HG03460 (cell line): ENCODE results near the gene DMRT1.

Source experiments
- ATAC-seq: cut with Tn5 transposase; IDR thresholded peaks from one replicate; pipeline ENCODE4 v1.9.1; 2021; ENCODE audit not compliant: unreplicated experiment

The DMRT1 gene

DNA sequence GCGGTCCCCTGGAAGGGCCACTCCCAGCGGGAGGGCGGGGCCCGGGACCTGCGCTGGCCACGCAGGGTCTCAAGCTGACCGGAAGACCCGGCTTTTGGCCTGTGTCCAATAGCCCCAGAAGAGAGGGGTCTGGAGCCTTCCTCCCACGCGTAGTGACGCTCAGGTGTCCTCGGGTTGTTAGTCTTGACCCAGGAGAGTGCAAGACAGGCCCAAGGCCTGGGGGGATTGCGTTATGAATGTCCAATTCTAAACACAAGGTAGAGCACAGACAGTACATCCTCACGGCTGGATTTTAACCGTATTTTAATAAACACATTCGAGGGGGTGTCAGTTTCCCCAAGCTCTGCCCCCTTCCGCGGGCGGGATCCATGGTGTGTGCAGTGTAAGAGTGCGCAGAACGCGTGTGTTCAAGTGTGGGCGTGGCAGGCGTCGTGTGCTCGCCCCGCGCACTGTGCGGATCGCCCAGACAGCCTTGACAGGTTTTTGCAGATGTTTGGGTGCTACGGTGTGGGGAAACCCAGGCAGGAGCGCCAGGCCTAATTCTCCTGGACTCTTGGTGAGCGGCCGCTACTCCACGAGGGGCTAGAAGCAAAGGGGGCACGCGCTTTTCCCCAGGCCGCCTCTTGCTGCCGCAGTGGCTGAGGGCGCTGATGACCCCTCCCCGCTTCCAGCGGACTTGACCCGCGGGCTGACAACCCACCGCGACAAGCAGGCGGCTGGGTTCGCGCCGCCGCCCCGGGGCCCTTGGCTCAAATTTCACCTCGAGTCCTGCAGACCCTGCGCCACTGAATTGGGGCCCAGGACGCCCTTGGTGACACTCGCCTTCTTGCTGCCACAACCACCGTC, 128.9 kb downstream of the DMRT1 start:
- ATAC-seq = no peak

DNA sequence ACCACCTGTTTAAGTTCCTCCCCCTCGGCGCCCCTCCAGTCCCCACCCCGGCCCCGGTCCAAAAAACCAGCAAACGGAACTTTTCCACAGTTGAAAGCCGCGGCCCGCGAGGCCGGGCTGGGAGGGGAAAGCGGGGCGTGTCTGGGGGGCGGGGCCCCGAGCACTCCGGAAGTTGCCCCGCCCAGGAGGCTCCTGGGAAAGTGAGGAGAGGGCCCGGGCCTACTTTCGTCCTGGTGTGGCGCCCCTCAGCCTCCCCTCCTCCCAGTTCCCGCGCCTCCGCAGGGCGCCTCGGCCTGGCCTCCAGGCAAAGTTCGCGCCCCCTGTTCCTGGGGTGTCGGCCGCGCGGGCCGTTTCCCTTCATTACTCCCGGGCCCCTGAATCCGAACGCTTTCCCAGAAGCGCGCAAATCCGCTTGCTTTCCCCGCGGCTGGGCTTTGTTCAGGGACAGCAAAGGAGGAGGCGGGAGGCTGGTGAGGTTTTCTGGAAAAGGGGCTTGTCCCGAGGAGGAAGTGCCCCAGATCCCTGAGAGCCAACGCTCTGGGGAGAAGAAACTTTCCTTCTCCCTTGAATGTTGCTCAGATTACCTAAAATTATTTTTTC, 130.5 kb downstream of the DMRT1 start:
- ATAC-seq = no peak

DNA sequence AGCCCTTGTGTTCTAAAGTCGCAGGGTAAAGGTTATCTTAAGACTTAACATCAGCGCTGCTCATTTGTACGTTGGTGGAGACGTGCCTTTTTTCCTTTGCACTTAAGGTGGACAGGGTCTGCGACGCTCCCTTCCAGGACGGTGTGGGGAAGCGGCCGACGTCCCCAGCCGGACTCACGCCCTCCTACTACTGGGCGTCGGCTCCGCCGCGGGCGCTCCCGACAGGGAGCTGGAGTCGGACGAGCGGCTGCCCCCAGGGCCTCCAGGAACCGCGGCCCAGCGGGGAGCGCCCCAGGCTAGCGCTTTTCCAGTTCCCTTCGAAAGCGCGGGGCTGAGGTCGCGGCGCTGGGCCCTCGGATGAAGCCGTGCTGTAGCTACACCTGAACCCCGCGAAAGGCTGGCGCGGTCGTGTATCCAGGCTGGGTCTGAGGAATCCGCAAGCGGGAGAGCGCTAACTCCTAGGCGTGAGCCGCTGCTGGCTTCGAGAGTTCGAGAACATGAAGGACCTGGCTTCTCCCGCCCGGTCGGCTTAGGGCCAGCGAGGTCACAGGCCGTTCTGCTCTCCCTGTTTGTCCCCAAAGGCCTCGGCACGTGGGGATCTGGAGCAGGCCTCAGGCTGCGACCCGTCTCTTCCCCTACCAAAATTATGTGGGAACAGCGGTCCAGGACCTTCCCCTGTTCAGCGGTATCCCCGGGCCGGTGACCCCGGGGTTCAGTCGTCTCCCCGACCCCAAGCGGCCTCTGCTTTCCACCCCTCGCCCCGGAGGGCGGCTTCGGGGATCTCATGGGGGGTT, 131.2 kb downstream of the DMRT1 start:
- no peak for ATAC-seq

DNA sequence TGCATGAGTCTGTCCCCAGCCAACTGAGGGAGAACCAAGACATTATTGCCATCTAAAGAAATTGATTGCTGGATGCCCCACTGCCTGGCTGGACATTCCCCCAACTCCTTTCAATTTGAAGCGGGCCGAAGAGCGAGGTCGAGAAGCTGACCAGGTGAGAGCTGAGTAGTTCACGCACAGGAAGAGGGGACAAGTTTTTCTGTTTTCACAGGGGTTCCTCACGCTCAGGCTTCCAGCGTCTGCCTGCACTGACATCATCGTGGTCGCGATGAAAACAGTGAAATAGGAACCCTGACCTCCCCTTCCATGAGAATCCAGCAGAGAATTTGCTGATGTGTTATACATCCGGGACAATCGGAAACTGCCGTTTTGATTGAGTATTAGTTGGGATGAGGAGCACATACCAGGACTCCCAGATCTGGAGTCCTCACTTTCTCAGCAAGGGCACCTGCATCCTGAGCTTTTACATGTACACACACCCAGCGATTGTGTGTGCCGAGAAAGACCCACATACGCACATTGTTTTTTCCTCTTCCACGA, 131.9 kb downstream of the DMRT1 start:
- no peak for ATAC-seq

DNA sequence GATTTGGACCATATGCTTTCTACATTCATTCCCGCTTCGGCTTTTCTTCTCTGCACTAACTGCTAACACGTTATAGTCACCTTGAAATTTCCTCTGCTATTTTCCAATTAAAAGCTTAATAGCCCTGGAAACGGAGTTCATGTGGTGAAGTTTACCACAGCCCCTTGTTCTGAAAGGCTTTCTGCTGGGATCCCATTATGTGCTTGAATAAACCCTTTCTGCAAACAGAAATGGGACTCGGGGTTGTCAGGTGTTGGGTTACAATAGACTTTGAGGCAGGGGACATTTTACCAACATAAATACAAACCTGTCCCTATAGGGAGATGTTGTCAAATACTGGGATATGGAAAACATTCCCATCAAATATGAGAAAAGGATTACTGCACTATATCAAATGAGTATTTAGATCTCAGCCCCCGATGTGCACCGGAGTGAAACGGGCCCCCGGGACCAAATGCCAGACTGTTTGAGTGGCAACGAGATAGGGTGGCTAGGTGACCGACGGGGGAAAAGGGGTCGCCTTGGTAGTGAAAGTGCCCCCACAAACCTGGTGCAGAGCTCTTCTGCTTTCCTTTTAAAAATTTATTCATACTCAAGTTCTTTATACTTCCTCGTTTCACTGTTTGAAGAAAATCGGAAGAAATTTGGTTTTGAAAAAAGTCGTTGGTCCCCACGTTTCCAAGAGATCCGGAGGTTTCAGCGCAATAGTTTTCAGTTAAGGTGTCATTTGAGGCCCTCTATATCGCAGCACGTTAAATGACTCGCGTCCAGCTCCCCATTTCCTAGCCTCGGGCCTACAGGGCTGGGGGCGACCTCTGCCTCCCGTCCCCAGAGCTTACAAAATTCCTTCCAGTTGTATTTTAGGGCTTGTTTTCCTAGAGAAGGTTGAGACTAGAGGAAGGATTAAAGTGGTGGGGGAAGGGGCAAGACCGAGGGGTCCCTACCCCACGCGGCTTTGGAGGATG, 132.8 kb downstream of the DMRT1 start:
- ATAC-seq = no peak

DNA sequence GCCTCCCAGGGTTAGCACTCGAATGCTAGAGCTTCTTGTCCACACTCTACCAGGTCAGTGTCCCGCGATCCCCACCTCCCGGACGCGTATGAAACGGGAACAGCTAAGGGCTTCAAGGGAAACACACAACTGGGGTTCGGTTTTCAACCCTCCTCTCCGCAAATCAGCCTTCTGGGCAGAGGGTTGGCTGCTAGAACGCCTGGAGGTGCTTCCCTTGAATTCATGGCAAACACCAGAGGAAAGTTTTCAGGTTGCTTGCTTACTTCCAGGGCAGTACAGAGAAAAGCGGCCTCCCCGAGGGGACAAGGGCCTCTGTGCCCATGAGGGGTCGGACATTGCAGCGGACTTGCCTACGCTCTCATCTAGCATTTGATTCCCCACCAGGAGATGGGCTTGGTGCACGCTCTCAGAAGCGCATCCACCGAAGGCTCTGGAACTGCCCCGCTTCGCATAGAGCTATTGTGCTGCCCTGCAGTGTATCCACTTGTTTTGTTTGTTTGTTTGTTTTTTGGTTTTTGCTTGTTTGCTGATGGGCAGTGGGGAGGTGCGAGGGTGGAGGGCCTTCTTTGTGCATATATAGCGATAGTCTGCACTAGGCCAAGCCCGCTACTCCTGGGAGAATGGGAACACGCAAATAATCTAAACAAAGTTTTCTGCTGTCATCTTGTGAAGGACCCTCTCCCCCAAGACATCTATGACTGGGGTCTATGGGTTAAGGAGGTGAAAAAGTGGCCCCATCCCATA, 133.7 kb downstream of the DMRT1 start:
- no peak for ATAC-seq

DNA sequence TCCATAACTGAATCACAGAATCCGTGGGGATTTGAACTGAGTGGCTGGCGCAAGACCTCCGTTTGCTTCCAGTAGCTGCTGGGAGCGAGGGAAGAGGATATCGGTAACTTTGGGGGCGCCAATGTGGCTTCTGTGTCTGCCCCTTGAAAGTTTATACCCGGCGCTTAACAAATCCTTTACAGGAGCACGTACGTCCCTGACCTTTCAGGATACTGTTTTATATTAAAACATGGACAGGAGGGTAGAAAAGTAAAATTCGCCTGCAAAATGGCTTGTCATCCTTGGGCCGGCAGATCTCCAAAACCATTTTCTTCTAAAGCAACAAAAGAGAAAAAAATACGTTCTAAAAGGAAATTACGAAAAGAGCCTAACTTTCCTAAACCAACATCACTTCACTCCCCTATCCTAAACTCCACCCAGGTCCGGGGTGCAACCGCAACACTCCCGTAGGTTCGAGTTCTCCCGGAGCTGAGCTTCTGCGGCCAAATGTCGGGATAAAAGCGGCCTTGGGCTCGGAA, 134.3 kb downstream of the DMRT1 start:
- ATAC-seq = no peak

DNA sequence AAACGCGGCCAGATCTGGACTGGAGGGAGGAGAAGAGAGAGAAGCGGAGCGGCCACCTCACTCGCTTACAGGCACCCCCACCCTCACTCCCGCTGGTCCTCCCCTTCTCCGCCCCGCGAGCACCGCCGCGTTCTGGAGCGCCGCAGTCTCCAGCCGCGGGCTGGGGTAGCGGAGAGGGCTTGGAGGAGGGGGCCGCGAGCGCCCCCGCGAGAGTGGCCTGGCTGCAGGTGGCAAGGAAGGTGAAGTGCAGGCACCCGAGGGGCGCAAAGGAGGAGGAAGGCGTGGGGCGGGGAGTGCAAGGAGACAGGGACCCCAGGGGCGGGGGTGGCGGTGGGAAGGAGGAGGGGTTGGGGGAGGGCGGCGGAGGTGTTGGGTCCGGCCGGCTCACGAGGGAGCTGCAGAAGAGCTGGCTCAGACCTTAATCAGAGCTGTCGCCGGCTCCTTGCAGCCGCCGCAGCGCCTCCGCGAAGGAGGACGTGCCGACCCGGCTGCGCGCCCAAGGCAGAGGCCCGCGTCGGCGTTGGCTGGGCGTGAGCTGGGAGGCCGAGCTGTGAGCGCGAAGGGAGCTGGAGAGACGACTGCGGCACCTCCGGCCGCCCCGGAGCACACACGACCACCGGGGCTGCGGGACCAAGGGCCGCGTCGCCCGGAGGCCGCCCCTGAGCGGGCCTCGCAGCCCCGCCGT, 134.9 kb downstream of the DMRT1 start, which contains the start of gene DMRT3:
DMRT3 (plus strand) TSS at position 398 of the 685 bp plus-strand sequence. CDS start 347 bp downstream, outside the sequence.
- no peak for ATAC-seq

DNA sequence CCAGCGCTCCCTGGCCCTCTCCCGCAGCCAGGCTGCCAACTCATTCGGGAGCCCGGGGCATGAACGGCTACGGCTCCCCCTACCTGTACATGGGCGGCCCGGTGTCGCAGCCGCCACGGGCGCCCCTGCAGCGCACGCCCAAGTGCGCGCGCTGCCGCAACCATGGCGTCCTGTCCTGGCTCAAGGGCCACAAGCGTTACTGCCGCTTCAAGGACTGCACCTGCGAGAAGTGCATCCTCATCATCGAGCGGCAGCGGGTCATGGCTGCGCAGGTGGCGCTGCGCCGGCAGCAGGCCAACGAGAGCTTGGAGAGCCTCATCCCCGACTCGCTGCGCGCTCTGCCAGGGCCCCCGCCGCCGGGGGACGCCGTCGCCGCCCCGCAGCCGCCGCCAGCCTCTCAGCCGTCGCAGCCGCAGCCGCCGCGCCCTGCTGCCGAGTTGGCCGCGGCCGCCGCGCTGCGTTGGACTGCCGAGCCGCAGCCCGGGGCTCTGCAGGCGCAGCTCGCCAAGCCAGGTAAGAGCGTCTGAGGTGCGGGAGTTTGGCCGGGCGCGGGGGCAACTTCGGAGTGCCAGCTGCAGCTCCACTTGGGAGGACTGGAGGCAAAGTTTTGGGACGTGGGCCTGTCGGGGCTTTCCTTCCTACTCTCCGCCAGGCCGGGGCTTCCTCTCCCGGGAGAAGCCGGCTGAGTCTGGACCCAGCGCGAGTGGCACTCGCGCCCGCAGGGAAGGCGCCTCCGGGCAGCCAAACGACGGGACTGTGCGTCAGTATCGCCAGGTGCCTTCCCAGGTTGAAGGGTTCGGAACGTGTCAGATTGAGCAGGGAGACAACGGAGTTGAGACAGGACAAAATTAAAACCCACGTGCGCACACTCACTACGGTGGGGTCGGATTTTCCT, 135.7 kb downstream of the DMRT1 start:
- ATAC-seq = no peak

DNA sequence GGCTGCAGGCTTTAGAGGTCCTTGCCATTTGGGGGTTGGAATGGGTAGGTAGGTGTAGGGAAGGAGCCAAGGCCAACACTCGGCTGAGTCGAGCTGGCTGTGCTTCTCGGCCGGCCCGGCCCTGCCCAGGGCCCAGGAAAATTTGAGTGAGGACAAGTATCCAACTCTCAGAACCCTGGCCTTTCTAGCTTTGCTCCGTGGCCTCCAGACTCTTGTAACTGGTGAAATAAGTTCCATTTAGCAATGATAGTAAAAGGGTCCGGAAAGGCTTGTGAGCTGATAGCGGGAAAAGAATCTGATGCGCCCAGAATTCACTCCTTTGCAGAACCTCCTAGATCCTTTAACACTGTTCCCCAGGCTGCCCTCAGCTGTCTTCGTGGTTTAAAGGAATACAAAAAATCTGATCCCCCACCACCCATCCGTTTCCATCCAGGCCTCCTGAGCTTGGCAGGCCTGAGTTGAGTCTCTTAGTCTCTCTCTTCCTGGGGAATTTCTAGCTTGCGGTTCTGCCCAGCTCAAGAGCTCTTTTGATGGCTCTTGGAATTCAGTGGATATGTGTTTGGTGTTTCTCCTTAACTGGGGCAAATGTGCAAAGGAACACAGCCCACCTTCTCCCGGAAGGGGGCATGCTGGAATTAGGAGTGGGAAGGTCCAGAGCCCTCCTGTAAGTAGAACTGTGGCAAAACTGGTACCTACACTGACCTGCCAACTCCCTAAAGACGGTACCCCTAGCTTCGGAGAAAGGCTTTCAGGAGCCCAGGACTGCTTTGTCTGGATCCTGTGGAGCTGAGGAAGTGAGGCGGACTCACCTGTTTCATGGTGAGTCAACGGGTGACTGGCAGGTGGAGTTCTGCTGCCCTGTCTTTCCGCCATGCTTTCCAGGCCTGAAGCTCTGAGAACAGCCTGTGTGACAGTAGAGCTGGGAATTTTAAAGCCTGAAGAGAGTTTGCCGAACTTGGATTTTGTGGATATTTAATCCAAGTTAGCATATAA, 136.6 kb downstream of the DMRT1 start:
- ATAC-seq = no peak

DNA sequence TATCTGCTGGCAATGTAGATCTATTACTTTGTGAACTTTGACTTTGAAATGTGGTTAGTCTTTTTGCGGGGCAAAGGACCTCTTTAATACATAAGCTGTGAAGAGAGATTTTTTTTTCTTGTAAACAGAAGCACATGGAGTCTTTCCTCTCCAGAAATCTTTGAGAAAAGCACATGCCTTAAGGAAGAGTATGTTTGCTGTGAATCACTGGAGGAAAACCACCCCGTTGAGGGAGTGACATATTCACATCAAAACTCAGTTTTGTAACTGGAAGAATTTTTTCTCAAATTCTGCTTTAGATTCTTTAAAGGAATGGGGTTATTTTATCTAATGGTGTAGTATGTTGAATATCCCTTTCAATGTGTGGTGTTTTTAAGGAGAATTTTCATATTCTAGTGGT, 138.5 kb downstream of the DMRT1 start:
- no peak for ATAC-seq

DNA sequence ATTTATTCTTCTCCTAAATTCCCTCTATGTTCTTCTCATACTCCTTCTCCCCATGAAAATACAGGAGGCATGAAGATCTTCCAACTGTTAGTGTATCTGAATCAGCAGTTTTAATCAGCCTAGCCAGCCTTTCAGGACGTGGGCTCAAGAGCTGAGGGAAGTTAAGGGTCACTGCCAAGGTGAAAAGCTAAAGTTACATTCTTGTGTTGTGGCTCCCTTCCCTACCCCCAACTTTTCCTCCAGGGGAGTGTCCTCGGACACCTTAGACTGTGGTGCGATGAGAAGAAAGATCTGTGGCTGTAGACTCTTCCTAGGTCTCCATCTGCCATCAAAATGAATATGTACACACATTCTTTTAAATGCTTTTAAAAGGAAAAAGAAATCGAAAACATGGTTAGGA, 139.1 kb downstream of the DMRT1 start:
- ATAC-seq = no peak

DNA sequence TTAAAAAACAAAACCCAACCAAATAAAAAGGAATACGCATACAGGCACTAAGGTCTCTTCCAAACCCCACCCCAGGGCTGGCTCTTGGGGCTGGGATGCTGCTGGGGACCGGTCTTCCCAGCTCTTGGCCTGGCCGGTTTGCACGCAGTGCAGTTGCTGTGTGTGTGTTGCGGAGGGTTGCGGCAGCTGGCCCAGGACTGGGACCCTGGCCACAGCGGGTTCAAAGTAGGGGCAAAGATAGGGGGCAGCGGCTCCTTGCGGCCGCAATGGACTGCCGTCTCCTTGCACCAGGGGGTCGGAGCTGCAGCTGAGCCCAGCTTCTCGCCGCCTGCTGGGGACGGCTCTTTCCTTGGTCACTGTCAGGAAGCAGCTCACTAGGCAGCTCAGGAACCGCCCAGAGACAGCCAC, 140.0 kb downstream of the DMRT1 start:
- no peak for ATAC-seq

DNA sequence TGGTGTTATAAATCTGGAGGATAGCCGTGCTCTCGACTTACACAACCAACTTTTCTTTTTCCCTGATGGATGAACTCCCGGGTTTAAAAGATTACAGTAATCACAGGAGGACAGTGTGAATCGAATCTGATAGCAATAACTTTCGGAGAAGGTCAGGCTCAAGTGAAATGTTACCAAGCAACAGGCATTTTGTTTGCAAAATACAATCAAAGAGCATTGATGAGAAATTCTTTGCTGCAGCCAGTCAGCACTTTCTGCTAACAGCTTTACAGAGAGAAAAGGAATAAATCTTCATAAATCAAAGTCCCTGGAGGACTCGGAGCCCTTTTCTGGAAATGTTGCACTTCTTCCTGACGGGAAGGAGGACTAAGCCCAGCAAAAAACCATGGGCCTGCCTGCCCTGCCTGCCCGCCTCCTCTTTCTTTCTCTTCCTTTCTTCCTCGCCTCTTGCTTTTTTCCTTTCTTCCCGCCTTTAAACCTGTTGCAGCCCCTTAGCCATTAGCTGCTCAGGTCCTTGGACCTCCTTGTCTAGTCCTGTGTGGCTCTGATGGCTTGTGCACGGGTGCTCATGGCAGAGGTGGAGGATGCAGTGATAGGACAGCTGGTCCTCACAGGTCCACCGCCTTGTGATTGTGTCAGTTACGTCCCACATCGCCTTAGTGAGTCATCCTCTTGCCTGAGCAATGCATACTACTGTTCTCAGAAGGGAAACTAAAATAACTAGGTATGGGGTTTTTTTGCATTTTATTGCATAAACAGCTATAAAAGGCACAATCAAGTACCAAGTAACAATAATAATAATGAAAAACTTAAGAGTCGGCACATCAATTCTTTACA, 141.1 kb downstream of the DMRT1 start:
- ATAC-seq = no peak

DNA sequence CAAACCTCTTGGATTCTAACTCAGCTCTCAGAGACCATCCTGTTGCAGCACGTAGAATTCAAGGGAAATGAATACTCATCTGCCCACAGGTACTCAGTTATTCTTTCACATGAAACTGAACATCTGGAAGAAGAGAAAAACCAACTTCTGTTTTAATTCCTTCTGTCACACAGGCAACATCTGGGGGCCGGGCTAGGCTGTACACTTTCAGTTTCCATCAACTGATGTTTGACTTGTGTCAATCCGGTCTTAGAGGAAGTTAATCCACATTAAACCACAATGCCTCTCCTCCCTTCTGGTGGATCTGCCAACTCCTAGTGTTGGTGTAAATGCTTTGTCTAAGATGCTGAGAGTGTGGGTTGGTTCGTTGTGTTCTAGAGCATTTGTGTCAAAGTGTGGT, 152.5 kb downstream of the DMRT1 start:
- peak; percentile 78 for ATAC-seq

DNA sequence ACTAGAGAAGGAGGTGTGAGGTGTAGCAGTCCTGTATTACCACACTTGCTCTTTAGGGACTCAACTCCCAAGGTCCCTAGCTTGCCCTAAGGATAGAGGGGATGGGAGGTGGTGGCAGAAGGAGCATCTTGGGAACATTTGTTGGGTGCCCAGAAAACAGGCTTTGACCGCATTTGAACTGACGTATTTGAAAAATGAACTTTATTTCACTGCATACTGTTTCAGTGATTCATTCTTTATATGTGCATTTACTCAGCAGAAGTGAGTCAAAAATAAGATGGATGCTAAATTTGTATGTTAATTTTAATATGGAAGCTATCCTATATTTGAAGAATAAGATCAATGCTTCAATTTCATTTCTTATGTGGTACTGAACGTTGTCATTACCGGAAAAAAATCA, 153.7 kb downstream of the DMRT1 start:
- no peak for ATAC-seq
